Tibial nerve (tissue), 4 donors: ENCODE data around the gene PRIMPOL. TPM values are rescaled to one million over a fixed set of nuclear protein-coding genes. Genes with fewer than 3 reads are reported as not detected.

Experiments used
- DNase-seq, 2 donors: peaks; one replicate each; pipeline ENCODE4 v3.0.0-alpha.2; 2019; ENCODE audit warnings: low spot score in 2 of 2
- H3K27ac ChIP-seq, 4 donors: fragments of 200-600 bp; sonication (generic) in 3 of 4; one replicate each; pipeline ENCODE4 v1.5.1; 2017 to 2019; ENCODE audit warnings: mild to moderate bottlenecking in 1 of 4
- H3K27me3 ChIP-seq, 2 donors: fragments of 200-600 bp; sonication (generic) in 1 of 2; one replicate each; pipeline versions ENCODE4 v1.5.1 to v1.6.0; 2017 to 2019
- H3K36me3 ChIP-seq, 3 donors: fragments of 200-600 bp; sonication (generic); one replicate each; pipeline ENCODE4 v1.5.1; 2018 to 2019
- H3K4me1 ChIP-seq, 4 donors: fragments of 200-600 bp; sonication (generic) in 3 of 4; one replicate each; pipeline ENCODE4 v1.5.1; 2017 to 2019
- H3K4me3 ChIP-seq, 4 donors: fragments of 200-600 bp; sonication (generic) in 3 of 4; one replicate each; pipeline ENCODE4 v1.5.1; 2017 to 2019; ENCODE audit warnings: mild to moderate bottlenecking in 1 of 4, moderate library complexity in 1 of 4
- H3K9me3 ChIP-seq, 4 donors: fragments of 200-600 bp; sonication (generic) in 3 of 4; one replicate each; pipeline ENCODE4 v1.5.1; 2017 to 2019
- EP300 ChIP-seq, 2 donors: sonication (generic); formaldehyde crosslinking; IDR thresholded peaks; one replicate each; pipeline ENCODE4 v1.6.1; 2017; ENCODE audit warnings: antibody characterized with exemption in 2 of 2, mild to moderate bottlenecking in 1 of 2
- POLR2A ChIP-seq, 2 donors: fragments of 450-650 bp; IDR thresholded peaks; one replicate each; pipeline ENCODE4 v1.6.1; 2017; ENCODE audit warnings: antibody characterized with exemption in 2 of 2, mild to moderate bottlenecking in 2 of 2, moderate library complexity in 2 of 2
- WGBS, 2 donors: methylation state at CpG; one replicate each; pipeline ENCODE4 v1.1.5; 2018; 5-methylcytosine and 5-hydroxymethylcytosine counted together
- total RNA-seq, 4 donors: library from RNA; depleted of rRNA; stranded (reverse); fragments of >200 nt; gene quantifications; one replicate each; pipeline ENCODE4 v1.1.0, GENCODE V29; 2016
- TF ChIP-seq, protein P1 (sequence below), 5 experiments: fragments of 200-600 bp in 3 of 5; fragments of 450-650 bp in 2 of 5; sonication (generic) in 3 of 5; IDR thresholded peaks; one replicate each; pipeline ENCODE4 v1.5.1; 2016 to 2019; ENCODE audit warnings: antibody characterized with exemption in 5 of 5, mild to moderate bottlenecking in 3 of 5, moderate library complexity in 2 of 5

PRIMPOL gene
- total RNA-seq, 4 donors from 2014 or later = 14.7 to 36.7 (median 21.4) TPM

DNA sequence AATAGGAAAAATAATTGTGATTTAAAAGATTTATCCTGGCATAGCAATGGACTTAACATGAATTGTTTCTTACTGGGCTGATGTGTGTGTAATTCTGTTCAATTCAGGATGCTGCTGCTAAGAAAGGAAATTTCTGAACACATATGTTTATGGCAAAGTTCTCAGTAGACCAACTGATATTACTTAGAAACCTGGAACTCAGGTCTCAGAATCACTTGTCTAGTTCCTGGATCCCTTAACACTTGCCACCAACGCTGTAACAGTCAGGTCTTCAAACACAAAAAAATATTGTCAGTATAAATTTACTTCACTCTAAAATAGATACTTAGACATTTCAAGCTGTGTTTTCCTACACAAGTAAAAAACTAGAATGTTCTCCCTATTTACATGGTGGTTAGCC lies 5.8 kb upstream of the PRIMPOL start:
- 87 to 90% methylated on average over 1 of the region's 1 CpG for WGBS, 2 donors
- DNase-seq = no peak
- peaks cover 0 to 18% (median 0%) of the 10 kb centered on the region in 3 donors for H3K36me3 ChIP-seq
- H3K4me1 ChIP-seq = peaks cover 0 to 41% (median 25%) of the 10 kb centered on the region in 4 donors
- TF ChIP-seq, protein P1, sequence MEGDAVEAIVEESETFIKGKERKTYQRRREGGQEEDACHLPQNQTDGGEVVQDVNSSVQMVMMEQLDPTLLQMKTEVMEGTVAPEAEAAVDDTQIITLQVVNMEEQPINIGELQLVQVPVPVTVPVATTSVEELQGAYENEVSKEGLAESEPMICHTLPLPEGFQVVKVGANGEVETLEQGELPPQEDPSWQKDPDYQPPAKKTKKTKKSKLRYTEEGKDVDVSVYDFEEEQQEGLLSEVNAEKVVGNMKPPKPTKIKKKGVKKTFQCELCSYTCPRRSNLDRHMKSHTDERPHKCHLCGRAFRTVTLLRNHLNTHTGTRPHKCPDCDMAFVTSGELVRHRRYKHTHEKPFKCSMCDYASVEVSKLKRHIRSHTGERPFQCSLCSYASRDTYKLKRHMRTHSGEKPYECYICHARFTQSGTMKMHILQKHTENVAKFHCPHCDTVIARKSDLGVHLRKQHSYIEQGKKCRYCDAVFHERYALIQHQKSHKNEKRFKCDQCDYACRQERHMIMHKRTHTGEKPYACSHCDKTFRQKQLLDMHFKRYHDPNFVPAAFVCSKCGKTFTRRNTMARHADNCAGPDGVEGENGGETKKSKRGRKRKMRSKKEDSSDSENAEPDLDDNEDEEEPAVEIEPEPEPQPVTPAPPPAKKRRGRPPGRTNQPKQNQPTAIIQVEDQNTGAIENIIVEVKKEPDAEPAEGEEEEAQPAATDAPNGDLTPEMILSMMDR (IDR thresholded peaks at IDR 0.05) = no peak
- TF ChIP-seq POLR2A (IDR thresholded peaks at IDR 0.05) = no peak
- no peak for TF ChIP-seq EP300 (IDR thresholded peaks at IDR 0.05)
- no peaks in the 10 kb centered on the region for H3K27me3 ChIP-seq
- H3K4me3 ChIP-seq = no peak overlapping the region
- no peak overlapping the region for H3K27ac ChIP-seq
- no peaks in the 10 kb centered on the region for H3K9me3 ChIP-seq

DNA sequence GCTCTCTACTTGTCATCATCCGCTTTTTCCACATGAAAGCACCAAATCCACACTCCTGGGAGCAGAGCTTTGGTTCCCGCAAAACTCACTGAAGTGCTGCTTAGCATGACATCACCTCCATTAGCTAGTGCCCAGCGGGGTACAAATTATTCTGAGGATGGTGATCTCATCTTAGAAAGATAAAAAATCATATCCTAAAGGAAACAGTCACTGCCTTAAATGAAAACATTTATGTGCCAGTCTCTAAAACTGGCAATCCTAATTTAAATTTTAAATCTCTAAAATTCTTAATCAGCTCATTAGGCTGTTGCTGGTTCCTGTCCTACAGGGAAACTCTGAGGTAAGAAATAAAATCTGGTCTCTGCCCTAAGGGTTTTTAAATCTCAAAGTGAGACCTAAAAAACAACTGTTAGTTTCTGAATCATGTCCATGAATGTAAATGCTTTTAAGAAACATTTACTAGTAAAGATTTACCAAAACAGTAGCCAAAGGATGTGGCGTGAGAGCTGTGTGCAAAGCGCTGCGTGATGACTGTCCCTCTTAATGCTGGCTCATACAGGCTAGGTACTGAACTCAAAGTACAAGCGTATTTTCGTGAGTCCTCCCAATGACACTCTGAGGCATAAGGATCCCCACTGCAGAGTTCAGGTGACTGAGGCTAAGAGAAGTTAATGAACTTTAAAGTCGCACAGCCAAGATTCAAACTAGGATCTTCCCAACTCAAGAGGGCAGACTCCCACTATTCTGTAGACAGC lies 4.8 kb upstream of the PRIMPOL start:
- 88 to 94% methylated on average over 9 of the region's 9 CpGs for WGBS, 2 donors

DNA sequence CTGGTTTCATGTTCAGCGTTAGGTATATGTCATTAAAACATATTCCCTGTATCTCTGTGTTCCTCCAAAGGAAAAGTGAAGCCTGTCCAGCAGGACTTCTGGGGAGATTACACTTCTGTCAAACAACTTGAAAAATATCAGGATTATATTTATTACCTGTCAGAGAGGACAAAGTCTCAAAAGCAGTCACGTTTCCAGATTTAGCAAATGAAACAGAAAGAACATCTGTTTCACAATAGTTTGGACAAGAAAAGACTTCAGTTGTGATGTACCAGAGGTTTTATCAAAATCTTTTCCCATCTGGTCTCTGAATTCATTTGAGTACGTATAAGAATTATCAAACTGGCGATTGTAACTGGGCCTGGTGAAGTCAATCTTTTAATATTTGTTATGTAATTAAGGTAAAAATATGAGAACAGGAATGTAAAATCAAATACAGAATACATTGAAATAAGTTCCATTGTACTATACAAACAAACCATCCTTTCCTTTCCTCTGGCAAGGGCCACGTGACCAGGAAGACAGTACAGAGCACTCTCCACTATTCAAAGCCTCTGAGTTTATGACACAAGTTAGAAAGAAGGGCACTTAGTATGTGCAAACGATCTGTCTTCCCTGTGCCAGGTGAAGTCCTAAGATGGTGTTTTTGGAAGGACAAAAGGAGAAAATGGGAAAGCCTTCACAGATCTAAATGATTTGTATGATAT lies 3.5 kb upstream of the PRIMPOL start:
- no peak overlapping the region for H3K27ac ChIP-seq
- WGBS, 2 donors = 73 to 74% methylated on average over 6 of the region's 6 CpGs

More for the DNA sequence above, 4.8 kb upstream of the PRIMPOL start:
- peaks cover 0 to 10% (median 0%) of the 10 kb centered on the region in 3 donors for H3K36me3 ChIP-seq
- H3K4me3 ChIP-seq = no peak overlapping the region
- DNase-seq = no peak
- H3K4me1 ChIP-seq = peaks cover 0 to 41% (median 25%) of the 10 kb centered on the region in 4 donors
- no peak overlapping the region for H3K27ac ChIP-seq
- no peaks in the 10 kb centered on the region for H3K27me3 ChIP-seq
- no peaks in the 10 kb centered on the region for H3K9me3 ChIP-seq
- no peak for TF ChIP-seq EP300 (IDR thresholded peaks at IDR 0.05)
- TF ChIP-seq POLR2A (IDR thresholded peaks at IDR 0.05) = no peak

DNA sequence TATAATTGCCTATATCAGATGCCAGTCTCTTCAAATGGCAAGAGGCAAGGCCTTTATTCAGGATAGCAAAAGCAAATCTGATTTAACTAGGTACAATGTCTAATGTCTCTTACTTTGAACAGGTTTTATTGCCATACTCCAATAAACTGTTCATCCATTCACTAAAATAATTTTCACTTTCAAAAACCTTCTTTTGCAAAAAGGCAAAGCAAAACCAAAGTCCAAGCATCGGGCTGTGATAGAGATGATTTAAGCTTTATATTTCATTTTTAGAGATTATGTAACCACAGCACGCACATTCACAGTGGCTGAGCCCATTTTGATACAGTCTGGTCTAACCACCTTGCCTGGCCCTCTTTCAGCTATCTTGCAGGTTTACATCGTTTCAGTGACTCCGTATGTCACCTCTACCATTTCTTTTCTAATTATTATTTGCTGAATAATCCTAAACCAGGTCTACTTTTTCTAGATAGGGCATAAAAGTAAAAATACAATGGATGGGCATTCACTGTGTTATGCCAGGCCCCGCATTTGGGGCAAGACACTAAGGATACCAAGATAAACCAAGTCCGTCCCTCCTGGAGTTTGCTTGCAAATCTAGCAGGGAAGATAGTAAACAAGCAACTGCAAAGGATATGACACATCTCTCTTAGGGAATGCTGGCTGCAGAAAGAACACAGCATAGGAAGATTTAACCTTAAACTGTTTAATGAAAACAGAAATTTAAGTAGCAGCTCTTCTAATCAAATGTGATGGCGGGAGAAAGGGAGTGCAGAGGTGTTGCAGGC lies 2.1 kb upstream of the PRIMPOL start:
- Histone ChIP-seq H3K36me3 (peaks cover 0 to 2% (median 0%) of the 10 kb centered on the region in 3 donors), H3K4me3 (peak overlapping the region in 3 of 4 donors; percentile 93 to 100 (median 94)), H3K9me3 (no peaks in the 10 kb centered on the region), H3K4me1 (peaks cover 0 to 52% (median 33%) of the 10 kb centered on the region in 4 donors), H3K27me3 (no peaks in the 10 kb centered on the region), H3K27ac (peak overlapping the region in 3 of 4 donors; percentile 98 to 99 (median 99))
- 79 to 81% methylated on average over 7 of the region's 7 CpGs for WGBS, 2 donors
- DNase-seq = no peak
- TF ChIP-seq, protein P1 (IDR thresholded peaks at IDR 0.05) = no peak
- no peak for TF ChIP-seq POLR2A (IDR thresholded peaks at IDR 0.05)
- no peak for TF ChIP-seq EP300 (IDR thresholded peaks at IDR 0.05)

More for the DNA sequence above, 3.5 kb upstream of the PRIMPOL start:
- Histone ChIP-seq H3K36me3 (peaks cover 0 to 7% (median 0%) of the 10 kb centered on the region in 3 donors), H3K9me3 (no peaks in the 10 kb centered on the region), H3K27me3 (no peaks in the 10 kb centered on the region), H3K4me3 (no peak overlapping the region), H3K4me1 (peaks cover 0 to 49% (median 33%) of the 10 kb centered on the region in 4 donors)
- DNase-seq = no peak
- no peak for TF ChIP-seq EP300 (IDR thresholded peaks at IDR 0.05)
- TF ChIP-seq POLR2A (IDR thresholded peaks at IDR 0.05) = no peak
- TF ChIP-seq, protein P1 (IDR thresholded peaks at IDR 0.05) = no peak

DNA sequence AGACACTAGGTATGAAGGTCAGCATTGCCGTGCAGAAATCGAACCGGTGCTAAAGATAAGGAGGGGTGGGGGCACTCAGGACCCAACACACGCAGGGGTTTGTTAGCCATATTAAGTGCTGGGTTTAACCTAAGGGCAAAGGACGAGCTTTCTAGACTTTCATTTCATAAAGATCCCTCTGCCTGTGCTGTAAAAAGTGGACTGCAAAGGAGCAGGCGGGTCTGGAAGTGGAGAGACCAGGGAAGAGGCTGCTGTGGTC lies 1.6 kb upstream of the PRIMPOL start:
- DNase-seq = no peak
- Histone ChIP-seq H3K4me1 (peaks cover 0 to 53% (median 33%) of the 10 kb centered on the region in 4 donors), H3K27me3 (no peaks in the 10 kb centered on the region), H3K4me3 (peak overlapping the region; percentile 88 to 100 (median 94)), H3K27ac (peak overlapping the region in 3 of 4 donors; percentile 98 to 99 (median 99)), H3K9me3 (no peaks in the 10 kb centered on the region), H3K36me3 (no peaks in the 10 kb centered on the region)
- WGBS, 2 donors = 4 to 13% methylated on average over 6 of the region's 6 CpGs
- TF ChIP-seq, protein P1 (IDR thresholded peaks at IDR 0.05) = no peak
- TF ChIP-seq POLR2A (IDR thresholded peaks at IDR 0.05) (no peak), EP300 (IDR thresholded peaks at IDR 0.05) (no peak)
